BJ (cell line): Measurements from ENCODE around the gene BSG. TPM values are rescaled to one million over a fixed set of nuclear protein-coding genes. Genes with fewer than 3 reads are reported as not detected.
A peak's percentile ranks its signal among the peaks of the same experiment; 100 is the strongest.

Experiments used
- CTCF ChIA-PET: fragments of 350-600 bp; formaldehyde crosslinking; extraction: SDS; loops from one replicate; lab custom pipeline; 2021; ENCODE audit warnings: antibody characterized with exemption, inconsistent platforms; lab: Yijun Ruan, JAX
- POLR2A ChIA-PET: fragments of 300-600 bp; sonication (Branson Sonifier 250); formaldehyde crosslinking; extraction: SDS; loops from one replicate; lab custom pipeline; 2021; ENCODE audit warnings: antibody characterized with exemption; lab: Charles Lee
- DNase-seq: peaks from one replicate; pipeline ENCODE4 v3.0.0-alpha.2; 2011; ENCODE audit warnings: low read depth
- H3K27me3 ChIP-seq: 2 replicates; pipeline ENCODE4 v1.6.0; 2011; ENCODE audit warnings: low read length; ENCODE audit not compliant: control insufficient read depth, insufficient read depth
- H3K36me3 ChIP-seq: 2 replicates; pipeline ENCODE4 v1.5.1; 2011; ENCODE audit warnings: low read length; ENCODE audit not compliant: control insufficient read depth, insufficient read depth
- H3K4me3 ChIP-seq: 2 replicates; pipeline ENCODE4 v1.5.1; 2011; ENCODE audit warnings: low read depth, mild to moderate bottlenecking, control low read depth, low read length
- polyA plus RNA-seq: library from polyadenylated mRNA; depleted of rRNA; stranded (reverse); fragments of >200 nt; gene quantifications from 2 replicates; pipeline ENCODE4 v1.2.3, GENCODE V29; 2011
- TF ChIP-seq, protein P1 (sequence below): IDR thresholded peaks from 2 replicates; pipeline ENCODE4 v1.5.1; 2011; ENCODE audit warnings: low read depth, mild to moderate bottlenecking, control low read depth, inconsistent platforms, low read length, moderate library complexity; ENCODE audit not compliant: insufficient read depth

BSG gene
- polyA plus RNA-seq, 1 experiment: 1,176 TPM

DNA sequence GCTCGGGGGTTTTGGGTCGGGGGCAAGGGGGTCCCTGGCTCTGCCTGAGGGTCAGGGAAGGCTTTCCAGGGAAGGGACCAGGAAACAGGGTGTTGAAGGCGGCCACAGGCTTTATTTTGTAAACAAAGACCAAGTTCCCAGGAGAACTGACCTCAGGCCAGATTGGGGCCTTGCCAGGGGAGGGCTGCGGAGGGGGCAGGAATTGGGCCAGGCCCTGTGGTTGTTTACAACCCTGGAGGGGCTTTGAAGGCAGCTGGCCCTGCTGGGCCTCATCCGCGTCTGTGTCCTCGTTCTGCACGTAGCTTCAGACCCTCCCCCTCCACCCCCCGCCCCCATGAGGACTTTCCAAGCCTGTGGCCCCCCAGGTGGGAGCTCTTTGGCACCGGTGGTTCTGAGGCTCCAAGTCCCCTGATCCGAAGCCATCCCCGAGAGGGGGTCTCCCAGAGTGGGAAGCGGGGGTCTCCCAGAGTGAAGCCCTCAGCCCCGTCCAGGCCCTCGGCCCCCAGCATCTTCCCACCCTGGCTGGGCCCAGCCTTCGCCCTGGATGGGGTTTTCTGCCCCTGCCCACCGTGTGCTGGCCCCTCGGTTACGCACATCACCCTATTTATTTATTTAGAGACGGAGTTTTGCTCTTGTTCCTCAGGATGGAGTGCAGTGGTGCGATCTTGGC lies 13.5 kb upstream of the BSG start:
- Histone ChIP-seq H3K36me3 (no peaks in the 10 kb centered on the region), H3K4me3 (no peak overlapping the region), H3K27me3 (no peaks in the 10 kb centered on the region)
- TF ChIP-seq, protein P1, sequence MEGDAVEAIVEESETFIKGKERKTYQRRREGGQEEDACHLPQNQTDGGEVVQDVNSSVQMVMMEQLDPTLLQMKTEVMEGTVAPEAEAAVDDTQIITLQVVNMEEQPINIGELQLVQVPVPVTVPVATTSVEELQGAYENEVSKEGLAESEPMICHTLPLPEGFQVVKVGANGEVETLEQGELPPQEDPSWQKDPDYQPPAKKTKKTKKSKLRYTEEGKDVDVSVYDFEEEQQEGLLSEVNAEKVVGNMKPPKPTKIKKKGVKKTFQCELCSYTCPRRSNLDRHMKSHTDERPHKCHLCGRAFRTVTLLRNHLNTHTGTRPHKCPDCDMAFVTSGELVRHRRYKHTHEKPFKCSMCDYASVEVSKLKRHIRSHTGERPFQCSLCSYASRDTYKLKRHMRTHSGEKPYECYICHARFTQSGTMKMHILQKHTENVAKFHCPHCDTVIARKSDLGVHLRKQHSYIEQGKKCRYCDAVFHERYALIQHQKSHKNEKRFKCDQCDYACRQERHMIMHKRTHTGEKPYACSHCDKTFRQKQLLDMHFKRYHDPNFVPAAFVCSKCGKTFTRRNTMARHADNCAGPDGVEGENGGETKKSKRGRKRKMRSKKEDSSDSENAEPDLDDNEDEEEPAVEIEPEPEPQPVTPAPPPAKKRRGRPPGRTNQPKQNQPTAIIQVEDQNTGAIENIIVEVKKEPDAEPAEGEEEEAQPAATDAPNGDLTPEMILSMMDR: no peak
- DNase-seq: no peak
- CTCF ChIA-PET: interaction anchor here (1.1 kb wide), 1 partner anchor 26 kb away, joined by 3 read pairs; no protein-coding TSS in a partner anchor
- POLR2A ChIA-PET: no interaction called here

DNA sequence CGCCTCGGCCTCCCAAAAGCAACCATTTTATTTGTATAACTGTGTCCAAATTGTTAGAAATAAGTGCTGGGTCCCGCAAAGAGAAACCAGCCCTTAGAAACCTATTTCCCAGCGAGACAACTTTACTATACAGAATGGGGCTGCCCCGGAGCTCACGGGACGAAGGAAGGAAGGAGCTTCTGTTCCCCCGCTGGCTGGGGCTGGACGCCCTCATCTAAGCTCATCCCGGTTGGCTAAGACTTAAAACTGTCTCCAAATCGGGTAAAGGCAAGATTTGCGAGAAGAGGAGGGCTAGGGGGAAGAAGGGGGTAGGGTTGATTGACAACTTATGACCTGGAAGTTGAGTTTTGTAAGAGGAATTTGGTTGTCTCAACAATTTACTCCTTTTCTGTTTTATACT lies 12.3 kb upstream of the BSG start:
- ChIA-PET POLR2A (no interaction called here), CTCF (interaction anchor here (1.5 kb wide), 1 partner anchor 28 kb away, joined by 3 read pairs; no protein-coding TSS in a partner anchor)
- DNase-seq: no peak
- Histone ChIP-seq H3K4me3 (no peak overlapping the region), H3K27me3 (no peaks in the 10 kb centered on the region), H3K36me3 (no peaks in the 10 kb centered on the region)
- TF ChIP-seq, protein P1: no peak

DNA sequence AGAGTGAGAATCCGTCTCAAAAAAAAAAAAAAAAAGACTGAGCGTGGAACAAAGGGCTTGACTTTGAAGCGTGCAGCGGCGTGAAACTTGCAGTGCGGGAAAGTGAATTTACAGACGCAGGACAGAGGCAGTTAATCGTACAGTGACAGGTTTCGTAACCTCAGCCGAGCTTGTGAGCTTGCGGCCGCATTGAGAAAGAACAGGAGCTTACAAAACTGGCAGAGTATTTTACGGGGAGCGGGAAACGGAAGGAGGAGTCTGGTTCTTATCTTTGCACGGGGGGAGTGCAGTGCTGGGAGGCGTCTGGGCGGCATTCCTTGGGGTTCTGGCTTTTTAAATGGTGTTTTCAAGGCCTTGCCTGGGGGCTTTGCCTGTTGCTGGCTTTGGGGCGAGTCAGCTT lies 6.0 kb upstream of the BSG start:
- Histone ChIP-seq H3K4me3 (no peak overlapping the region), H3K36me3 (no peaks in the 10 kb centered on the region), H3K27me3 (no peaks in the 10 kb centered on the region)
- POLR2A ChIA-PET: no interaction called here
- DNase-seq: peak; percentile 50
- CTCF ChIA-PET: interaction anchor here (0.5 to 1.8 kb wide), 5 partner anchors 11 to 90 kb away, joined by 3 to 9 read pairs (median 4); partner anchors contain the start of gene CDC34
- TF ChIP-seq, protein P1: no peak

DNA sequence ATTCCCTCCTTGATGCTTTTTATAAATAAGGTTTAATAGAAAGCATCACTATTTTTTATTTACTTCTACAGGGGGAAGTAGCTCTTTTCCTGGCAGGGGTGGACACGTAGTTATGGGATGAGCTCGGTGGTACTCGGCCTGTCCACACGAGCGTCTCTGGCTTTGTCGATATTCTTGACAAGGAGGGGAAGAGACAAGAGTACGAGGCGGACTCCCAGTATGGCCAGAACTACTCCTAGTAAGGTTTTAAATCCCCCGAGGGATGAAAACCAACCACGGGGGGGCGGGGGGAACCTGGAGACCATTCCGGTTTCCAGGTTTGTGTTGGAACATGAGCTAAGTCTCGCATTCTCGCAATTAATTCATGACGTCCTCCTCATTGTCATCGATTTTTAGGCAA lies 5.6 kb upstream of the BSG start:
- TF ChIP-seq, protein P1: no peak
- no peaks in the 10 kb centered on the region for H3K27me3 ChIP-seq
- ChIA-PET CTCF (interaction anchor here (0.5 to 1.8 kb wide), 5 partner anchors 11 to 90 kb away, joined by 3 to 9 read pairs (median 4); partner anchors contain the start of gene CDC34), POLR2A (no interaction called here)
- H3K4me3 ChIP-seq: no peak overlapping the region
- no peaks in the 10 kb centered on the region for H3K36me3 ChIP-seq
- DNase-seq: no peak

DNA sequence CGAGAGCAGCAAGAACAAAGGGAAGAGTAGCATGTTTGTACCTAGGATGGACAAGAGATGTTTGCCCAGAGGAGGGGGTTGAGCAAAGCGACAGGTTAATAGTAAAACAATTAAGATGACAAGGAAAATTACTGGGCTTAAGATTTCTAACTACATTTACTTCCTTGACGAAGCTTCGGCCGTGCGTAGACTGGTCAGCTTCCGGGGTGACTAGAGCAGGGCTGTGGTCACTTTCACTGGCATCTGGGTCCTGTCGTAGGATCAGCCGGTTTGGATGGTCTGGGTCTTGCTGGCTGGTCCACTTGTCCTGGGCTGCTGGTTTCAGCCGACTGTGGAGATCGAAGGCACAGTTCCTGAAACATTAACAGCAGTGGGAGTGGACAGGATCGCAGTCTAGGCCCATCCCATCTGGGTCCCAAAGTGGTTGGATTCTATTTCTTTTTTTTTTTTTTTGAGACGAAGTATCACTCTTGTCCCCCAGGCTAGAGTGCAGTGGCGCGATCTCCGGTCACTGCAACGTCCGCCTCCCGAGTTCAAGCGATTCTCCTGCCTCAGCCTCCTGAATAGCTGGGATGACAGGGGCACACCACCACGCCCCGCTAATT lies 5.0 kb upstream of the BSG start:
- CTCF ChIA-PET: interaction anchor here (1.0 to 1.8 kb wide), 5 partner anchors 12 to 57 kb away, joined by 3 to 9 read pairs (median 4); partner anchors contain the start of gene CDC34
- TF ChIP-seq, protein P1: no peak

More for the DNA sequence above, 5.0 kb upstream of the BSG start:
- Histone ChIP-seq H3K27me3 (no peaks in the 10 kb centered on the region), H3K36me3 (no peaks in the 10 kb centered on the region), H3K4me3 (no peak overlapping the region)
- no peak for DNase-seq
- POLR2A ChIA-PET: no interaction called here
